Skeletal muscle satellite cell (primary cell): Measurements from ENCODE around the gene LMO1.

Experiments used
- H3K27me3 ChIP-seq: 2 replicates; pipeline ENCODE4 v1.7.0; 2013; ENCODE audit warnings: low read length; ENCODE audit not compliant: control insufficient read depth, insufficient read depth
- H3K36me3 ChIP-seq: 2 replicates; pipeline ENCODE4 v1.7.0; 2013; ENCODE audit warnings: mild to moderate bottlenecking, control low read depth, low read length; ENCODE audit not compliant: insufficient read depth
- H3K4me1 ChIP-seq: 2 replicates; pipeline ENCODE4 v1.7.0; 2013; ENCODE audit warnings: low read length; ENCODE audit not compliant: control insufficient read depth, insufficient read depth
- H3K4me2 ChIP-seq: 2 replicates; pipeline ENCODE4 v1.7.0; 2013; ENCODE audit warnings: mild to moderate bottlenecking, low read length
- H3K4me3 ChIP-seq: 2 replicates; pipeline ENCODE4 v1.7.0; 2013; ENCODE audit warnings: low read length
- H3K9ac ChIP-seq: 2 replicates; pipeline ENCODE4 v1.7.0; 2013; ENCODE audit warnings: mild to moderate bottlenecking, low read depth, low read length, moderate library complexity
- H3K9me3 ChIP-seq: replicated peaks from 2 replicates; pipeline ENCODE4 v1.7.0; 2013; ENCODE audit warnings: mild to moderate bottlenecking, control low read depth, low read length

The LMO1 gene

DNA sequence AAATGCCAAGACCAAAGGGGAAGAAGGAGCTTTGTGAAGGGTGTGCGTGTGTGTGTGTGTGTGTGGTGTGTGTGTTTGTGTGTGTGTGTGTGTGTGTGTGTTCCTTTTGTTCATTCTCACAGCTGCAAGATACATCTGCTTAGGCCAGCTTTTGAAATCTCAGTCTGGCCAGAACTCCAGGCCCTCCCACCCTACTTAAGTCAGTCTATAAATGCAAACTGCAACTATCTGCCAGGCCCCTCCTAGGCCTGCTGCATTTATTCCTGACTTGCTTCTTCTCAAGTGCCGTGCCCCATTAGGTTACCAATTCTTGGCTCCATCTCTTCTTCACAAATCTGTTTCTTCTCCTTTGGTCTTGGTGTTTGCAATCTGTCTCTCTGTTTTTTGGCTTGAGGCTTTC lies 73.2 kb downstream of the LMO1 start:
- no peak overlapping the region for H3K4me2 ChIP-seq
- no peak overlapping the region for H3K4me3 ChIP-seq
- H3K4me1 ChIP-seq = no peaks in the 10 kb centered on the region
- no peak overlapping the region for H3K9ac ChIP-seq
- H3K27me3 ChIP-seq = peaks cover 25% of the 10 kb centered on the region
- no peaks in the 10 kb centered on the region for H3K36me3 ChIP-seq
- H3K9me3 ChIP-seq = no peaks in the 10 kb centered on the region

DNA sequence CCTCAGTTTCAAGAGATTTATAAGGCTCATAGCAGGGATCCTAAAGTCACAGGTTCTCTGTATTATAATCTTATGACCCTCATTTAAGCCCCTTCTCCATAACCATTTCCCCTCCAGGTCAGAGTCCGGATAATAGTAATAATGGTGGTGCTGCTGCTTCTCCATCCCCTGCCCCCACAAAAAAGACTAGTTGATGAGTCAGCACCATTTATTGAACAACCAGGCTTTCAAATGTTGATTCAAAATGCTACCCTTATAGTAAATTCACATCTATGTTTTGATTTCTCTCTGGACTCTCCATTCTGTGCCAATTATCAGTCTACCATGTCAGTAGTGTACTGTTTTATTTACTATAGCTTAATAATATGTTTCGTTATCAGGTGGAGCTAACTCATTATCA lies 77.2 kb downstream of the LMO1 start:
- Histone ChIP-seq H3K36me3 (no peaks in the 10 kb centered on the region), H3K9me3 (no peaks in the 10 kb centered on the region), H3K9ac (no peak overlapping the region), H3K4me3 (no peak overlapping the region), H3K4me1 (no peaks in the 10 kb centered on the region), H3K4me2 (no peak overlapping the region), H3K27me3 (peaks cover 4% of the 10 kb centered on the region)

DNA sequence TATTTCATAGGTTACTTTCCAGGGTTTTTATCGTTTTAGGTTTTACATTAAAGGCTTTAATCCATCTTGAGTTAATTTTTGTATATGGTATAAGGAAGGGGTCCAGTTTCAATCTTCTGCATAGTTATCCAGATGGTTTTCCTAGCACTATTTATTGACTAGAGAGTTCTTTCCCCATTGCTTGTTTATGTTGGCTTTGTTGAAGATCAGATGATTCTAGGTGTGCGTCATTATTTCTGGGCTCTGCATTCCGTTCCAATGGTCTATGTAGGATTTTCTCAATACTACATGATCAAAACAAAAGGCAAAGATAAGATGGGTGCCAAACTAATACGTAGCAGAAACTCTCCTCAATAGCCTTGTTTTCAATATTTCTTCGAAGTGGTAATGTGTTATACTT lies 80.6 kb downstream of the LMO1 start:
- Histone ChIP-seq H3K27me3 (peaks cover 25% of the 10 kb centered on the region), H3K9me3 (no peaks in the 10 kb centered on the region), H3K36me3 (no peaks in the 10 kb centered on the region), H3K4me2 (no peak overlapping the region), H3K4me3 (no peak overlapping the region), H3K4me1 (no peaks in the 10 kb centered on the region), H3K9ac (no peak overlapping the region)

DNA sequence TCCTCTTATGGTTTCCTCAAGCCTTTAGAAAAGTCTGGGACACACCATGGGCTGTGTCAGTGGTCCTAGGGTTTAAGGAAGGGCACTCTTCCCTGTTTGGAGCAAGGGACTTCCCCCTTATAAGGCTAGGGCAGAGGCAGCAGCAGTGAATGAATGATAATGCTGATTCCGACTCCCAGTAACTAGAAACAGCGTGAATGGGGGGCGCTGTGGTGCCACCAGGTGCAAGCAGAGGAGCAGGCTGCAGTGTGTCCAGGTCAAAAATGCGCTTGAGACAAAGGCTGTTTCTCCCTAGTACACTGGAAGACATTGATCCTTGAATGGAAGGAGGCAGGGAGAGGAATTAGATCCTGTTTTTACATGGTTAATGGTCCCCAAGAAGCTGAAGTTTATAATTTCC lies 83.2 kb downstream of the LMO1 start:
- Histone ChIP-seq H3K9me3 (no peaks in the 10 kb centered on the region), H3K9ac (no peak overlapping the region), H3K4me1 (no peaks in the 10 kb centered on the region), H3K4me3 (no peak overlapping the region), H3K27me3 (peaks cover 32% of the 10 kb centered on the region), H3K4me2 (no peak overlapping the region), H3K36me3 (no peaks in the 10 kb centered on the region)

DNA sequence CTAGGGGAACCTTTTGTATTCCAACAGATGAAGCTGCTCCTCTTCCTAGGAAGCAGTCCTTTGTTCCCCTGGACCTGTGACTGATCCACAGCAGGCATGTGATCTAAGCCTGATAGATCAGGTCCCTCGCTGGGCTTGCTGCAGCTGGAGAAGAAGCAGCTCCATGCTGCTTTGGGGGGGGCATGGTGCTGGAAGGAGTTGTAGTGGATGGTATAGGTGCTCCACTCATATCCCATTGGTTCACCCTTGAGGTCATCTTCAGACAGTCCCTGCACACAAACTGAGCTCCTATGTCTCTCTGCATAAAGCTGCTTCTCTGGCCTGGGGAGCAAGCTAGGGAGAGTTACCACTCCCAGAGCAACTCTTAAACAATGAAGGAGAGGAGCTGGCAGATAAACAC lies 85.4 kb downstream of the LMO1 start:
- H3K4me2 ChIP-seq = no peak overlapping the region
- H3K27me3 ChIP-seq = peaks cover 38% of the 10 kb centered on the region
- no peaks in the 10 kb centered on the region for H3K4me1 ChIP-seq

DNA sequence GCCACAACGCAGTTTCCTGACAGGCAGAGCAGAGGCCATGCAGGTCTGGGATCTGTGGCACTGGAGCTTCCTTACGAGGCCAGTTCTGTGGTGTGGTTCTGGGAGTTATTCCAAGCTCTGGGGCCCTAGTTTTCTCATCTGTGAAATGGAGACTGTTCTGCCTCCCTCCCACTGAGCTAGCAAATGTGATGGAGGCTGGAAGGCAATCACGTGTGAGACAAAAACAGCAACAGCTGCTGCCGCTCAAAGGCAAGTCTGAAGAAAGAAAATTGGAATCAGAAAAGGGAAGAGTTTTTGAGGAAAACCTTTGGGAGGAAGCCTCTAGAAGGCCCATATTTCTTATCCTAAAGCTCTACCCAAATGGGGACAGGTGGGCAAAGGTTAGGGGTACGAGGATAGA lies 86.5 kb downstream of the LMO1 start:
- no peak overlapping the region for H3K9ac ChIP-seq
- H3K4me3 ChIP-seq = no peak overlapping the region
- no peaks in the 10 kb centered on the region for H3K9me3 ChIP-seq

More for the DNA sequence above, 85.4 kb downstream of the LMO1 start:
- Histone ChIP-seq H3K36me3 (no peaks in the 10 kb centered on the region), H3K4me3 (no peak overlapping the region), H3K9me3 (no peaks in the 10 kb centered on the region), H3K9ac (no peak overlapping the region)

More for the DNA sequence above, 86.5 kb downstream of the LMO1 start:
- Histone ChIP-seq H3K4me2 (no peak overlapping the region), H3K36me3 (no peaks in the 10 kb centered on the region), H3K27me3 (peaks cover 38% of the 10 kb centered on the region), H3K4me1 (no peaks in the 10 kb centered on the region)
